Smooth muscle cell of the brain vasculature (primary cell): ENCODE measurements around the gene CTBP2.

Source experiments
- DNase-seq: peaks from one replicate; pipeline ENCODE4 v3.0.0-alpha.2; 2012; ENCODE audit warnings: low read depth, low spot score

The CTBP2 gene

GRCh38 chr10:125106586-125106985 lies 53.8 kb downstream of the CTBP2 start:
- DNase-seq: no peak

GRCh38 chr10:125105706-125106255 lies 54.6 kb downstream of the CTBP2 start:
- DNase-seq: no peak

GRCh38 chr10:125105155-125105554 lies 55.2 kb downstream of the CTBP2 start:
- DNase-seq: no peak

- DNase-seq: no peak
Measured at GRCh38 chr10:125104559-125104958, 55.8 kb downstream of the CTBP2 start.

- DNase-seq: no peak
Measured at GRCh38 chr10:125103924-125104323, 56.4 kb downstream of the CTBP2 start.

GRCh38 chr10:125103466-125103865 lies 56.9 kb downstream of the CTBP2 start:
- DNase-seq: no peak

GRCh38 chr10:125102821-125103220 lies 57.5 kb downstream of the CTBP2 start:
- DNase-seq: no peak

- no peak for DNase-seq
Measured at GRCh38 chr10:125102246-125102645, 58.1 kb downstream of the CTBP2 start.

GRCh38 chr10:125101581-125101980 lies 58.8 kb downstream of the CTBP2 start:
- DNase-seq: no peak

GRCh38 chr10:125101049-125101448 lies 59.3 kb downstream of the CTBP2 start:
- DNase-seq: no peak

- no peak for DNase-seq
Measured at GRCh38 chr10:125097409-125098070, 62.8 kb downstream of the CTBP2 start.

GRCh38 chr10:125096975-125097374 lies 63.4 kb downstream of the CTBP2 start:
- no peak for DNase-seq

- no peak for DNase-seq
Measured at GRCh38 chr10:125096371-125096770, 64.0 kb downstream of the CTBP2 start.

GRCh38 chr10:125095776-125096175 lies 64.6 kb downstream of the CTBP2 start:
- no peak for DNase-seq

GRCh38 chr10:125095228-125095627 lies 65.1 kb downstream of the CTBP2 start:
- DNase-seq: no peak

GRCh38 chr10:125094806-125095205 lies 65.6 kb downstream of the CTBP2 start:
- no peak for DNase-seq

GRCh38 chr10:125093974-125094705 lies 66.2 kb downstream of the CTBP2 start:
- no peak for DNase-seq

GRCh38 chr10:125093199-125093973 lies 67.0 kb downstream of the CTBP2 start:
- DNase-seq: no peak

GRCh38 chr10:125092564-125093031 lies 67.8 kb downstream of the CTBP2 start:
- no peak for DNase-seq

GRCh38 chr10:125091891-125092290 lies 68.5 kb downstream of the CTBP2 start:
- DNase-seq: no peak

- DNase-seq: no peak
Measured at GRCh38 chr10:125089469-125089868, 70.9 kb downstream of the CTBP2 start.

- no peak for DNase-seq
Measured at GRCh38 chr10:125087897-125088215, 72.5 kb downstream of the CTBP2 start.
